NCI-H146 treated with DMSO at 0.1 percent for 48 hours (cell line): ENCODE data around the gene AGXT2.

Experiments
- DNase-seq: peaks from one replicate; lab custom pipeline; 2025; ENCODE audit not compliant: unreplicated experiment; lab: John Stamatoyannopoulos, UW

Gene AGXT2, protein sequence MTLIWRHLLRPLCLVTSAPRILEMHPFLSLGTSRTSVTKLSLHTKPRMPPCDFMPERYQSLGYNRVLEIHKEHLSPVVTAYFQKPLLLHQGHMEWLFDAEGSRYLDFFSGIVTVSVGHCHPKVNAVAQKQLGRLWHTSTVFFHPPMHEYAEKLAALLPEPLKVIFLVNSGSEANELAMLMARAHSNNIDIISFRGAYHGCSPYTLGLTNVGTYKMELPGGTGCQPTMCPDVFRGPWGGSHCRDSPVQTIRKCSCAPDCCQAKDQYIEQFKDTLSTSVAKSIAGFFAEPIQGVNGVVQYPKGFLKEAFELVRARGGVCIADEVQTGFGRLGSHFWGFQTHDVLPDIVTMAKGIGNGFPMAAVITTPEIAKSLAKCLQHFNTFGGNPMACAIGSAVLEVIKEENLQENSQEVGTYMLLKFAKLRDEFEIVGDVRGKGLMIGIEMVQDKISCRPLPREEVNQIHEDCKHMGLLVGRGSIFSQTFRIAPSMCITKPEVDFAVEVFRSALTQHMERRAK

DNA sequence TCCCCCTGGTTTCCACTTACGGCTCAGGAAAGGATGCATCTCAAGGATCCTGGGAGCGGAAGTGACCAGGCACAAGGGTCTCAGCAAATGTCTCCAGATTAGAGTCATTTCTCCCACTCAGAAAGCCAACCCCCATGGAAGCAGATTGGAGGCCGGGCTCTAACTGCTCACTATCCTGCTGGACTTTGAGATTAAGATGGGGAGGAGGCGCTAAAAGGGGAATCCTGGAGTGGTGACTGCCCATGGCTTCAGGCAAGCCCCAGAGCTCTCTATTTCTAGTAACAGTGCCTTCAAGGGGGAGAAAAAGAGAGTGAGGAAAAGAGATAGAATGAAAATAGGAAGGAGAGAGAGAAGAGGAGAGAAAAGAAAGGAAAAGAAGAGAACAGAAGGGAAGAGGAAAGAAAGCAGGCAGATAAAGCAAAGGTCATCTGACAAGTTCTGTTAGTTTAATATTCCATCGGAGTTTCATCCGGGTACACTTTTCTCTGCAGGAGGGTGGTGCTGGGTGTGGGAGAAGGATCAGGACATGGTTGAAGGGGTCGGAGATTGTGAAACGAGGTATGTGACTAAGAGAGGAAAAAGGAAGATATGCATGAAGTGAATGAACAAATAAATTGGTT lies at the start of gene AGXT2:
AGXT2 (minus strand) TSS at position 165 of the 620 bp plus-strand sequence; CDS start at position 108, 57 bp downstream.
- no peak for DNase-seq

DNA sequence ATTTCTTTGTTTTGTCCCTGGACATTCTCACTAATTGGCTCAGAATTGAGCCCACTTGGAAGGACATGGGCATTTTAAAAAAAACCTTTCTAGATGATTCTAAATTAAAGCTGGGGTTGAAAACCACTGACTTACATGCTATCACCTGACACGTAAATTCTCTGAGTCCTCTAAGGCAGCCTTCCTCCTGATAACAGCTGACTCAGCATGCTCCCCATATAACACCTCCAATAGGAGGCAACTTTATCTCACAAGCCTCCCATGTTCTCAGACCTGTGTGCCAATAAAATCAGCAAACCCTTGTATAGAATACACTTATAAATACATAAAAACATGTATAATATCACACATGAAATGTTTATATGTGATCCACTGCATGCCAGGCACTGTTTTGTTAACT lies 49.2 kb upstream of the AGXT2 start:
- DNase-seq: no peak

DNA sequence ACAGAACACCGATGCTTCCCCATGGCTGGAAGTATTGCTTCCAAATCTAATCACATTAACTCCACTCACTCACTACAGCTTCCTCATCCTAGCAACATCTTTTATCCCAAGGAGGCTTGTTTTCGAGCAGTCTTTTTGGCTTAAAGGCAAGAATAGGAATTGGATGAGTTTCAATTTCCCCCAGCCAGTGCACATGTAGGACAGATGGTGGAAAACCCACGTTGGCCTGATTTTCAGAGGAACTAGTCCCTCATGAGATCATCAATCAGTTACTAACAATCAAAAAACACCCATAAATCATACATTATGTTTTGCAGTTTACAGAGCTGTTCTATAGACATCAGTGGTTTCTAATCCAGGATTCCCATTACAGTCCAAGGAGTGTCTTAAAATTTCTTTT lies 48.5 kb upstream of the AGXT2 start:
- DNase-seq: no peak

DNA sequence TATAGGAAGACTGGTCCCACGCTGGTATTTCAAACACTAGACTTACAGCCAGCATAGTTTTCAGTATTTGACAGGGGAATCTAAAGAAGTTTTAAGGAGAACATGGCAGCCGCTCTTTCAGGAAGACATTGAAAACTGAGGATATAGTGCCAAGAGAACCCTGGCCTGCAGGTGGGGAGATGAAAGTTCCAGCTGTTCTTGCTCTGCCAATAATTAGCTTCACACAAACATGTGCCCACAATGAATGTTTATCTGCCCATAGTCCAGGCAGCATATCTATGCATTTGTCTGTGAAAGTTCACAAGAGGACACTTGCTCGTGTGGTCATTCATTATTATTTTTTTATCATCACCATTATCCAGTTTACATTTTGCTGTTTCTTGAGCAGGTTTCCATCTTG lies 47.6 kb upstream of the AGXT2 start:
- no peak for DNase-seq

DNA sequence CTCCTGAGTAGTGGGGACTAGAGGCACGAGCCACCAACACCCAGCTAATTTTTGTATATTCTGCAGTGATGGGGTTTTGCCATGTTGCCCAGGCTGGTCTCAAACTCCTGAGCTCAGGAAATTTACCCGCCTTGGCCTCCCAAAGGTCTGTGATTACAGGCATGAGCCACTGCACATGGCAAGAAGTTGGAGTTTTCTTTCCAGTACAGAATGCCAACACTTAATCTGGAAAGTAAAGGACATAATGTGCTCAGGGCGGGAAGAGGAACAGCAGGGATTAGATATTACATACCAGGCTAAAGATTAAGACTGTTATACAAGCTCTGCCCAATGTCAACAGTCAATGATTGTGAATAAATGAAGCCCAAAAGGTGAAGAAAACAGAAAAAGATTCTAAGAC lies 47.2 kb upstream of the AGXT2 start:
- DNase-seq: no peak

DNA sequence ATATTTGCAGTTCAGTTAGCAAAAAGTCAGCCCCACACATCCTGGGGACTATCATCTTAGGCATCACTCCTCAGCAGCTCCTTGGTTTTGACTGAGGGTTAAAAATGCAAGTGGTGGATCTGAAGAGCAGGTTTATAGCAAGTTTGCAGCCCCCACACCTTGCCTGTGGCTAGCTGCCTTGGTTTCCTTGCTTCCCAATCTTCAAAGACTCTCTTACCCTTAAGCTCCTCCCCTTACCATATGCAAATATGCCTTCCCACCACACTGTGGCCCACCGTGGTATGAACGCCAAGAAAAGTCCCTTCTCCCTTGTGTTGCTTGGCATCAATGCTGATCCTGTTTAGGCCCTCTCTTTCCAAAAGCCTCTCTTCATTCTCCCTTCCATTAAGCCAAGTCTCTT lies 45.0 kb upstream of the AGXT2 start:
- no peak for DNase-seq

DNA sequence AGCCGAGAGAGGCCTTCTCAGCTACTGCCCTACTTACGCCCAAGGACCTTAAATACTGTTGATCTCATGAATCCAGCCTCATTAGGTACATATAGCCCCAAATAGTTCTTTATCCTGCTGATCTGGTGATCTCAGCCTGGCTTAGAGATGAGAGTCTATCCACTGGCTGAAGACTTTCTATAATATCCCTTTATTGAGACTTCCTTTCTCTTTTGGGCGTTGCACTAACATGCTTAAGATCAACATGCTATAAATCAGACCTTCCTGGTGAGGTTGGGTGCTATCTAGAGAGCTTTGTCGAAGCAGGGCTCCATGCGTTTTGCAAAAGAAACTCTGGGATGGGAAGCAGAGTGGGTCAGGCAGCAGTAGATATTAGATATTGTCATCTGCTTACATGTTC lies 44.0 kb upstream of the AGXT2 start:
- no peak for DNase-seq

DNA sequence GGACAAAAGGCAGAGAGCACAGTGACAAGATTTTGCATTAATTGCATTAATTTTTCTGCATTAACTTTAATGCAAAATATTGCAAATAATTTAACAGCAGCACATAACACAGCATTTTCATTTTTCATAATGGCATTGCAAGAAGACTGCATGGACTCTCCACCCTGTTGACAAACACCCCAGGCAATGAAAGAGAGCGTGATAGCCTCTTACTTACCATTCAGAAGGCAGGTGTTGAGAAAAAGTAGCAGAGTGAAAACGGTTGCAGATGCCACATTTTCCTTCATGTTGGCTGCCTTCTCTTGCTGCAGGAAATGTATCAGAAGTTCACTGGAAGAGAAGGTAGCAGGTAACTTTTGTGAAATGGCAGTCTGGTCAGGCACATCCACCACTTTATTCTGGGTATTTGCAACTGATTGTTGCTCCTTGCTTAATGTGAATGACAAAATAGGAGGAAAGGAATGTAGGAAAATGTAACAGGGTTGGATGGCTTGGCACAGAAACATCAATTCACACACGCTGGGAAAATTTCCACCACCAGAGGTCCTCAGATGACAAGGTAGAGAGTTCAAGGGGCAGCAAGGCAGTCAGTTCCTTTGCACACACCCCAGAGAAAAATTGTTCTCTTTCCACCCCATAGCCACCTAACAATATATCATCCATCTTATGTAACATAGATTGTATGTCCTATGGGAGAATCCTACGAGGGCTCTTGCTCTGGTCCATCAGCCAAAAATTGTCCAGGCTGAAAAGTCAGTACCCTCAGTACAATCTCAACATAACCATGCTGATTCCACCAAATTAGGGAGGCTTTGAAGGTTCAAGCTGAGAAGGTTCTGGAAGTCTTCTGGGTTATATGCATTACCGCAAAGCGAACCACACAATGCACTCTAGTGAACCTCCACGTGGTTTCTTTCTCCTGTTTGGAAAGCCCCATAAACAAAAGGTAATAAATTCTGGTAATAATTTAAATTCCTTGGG lies 41.9 kb upstream of the AGXT2 start:
- DNase-seq: no peak

DNA sequence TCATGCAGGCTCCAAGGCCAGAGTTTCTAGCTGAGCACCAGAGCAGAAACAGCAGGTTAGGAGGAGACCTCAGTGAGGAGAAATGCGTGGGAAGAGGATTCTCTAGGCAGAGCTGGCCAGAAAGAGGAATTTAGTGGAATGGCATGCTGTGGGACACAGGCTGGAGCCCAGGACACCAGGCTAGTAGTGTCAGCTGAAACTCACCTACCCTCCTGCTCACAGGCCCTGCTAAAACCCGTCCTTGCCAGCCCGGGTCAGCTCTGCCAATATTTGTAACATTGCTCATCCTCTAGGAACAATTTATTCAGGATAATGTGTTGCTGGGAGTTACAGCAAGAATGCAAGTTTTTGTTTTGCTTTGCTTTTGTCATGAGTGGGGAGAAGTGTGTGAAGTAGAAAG lies 40.2 kb upstream of the AGXT2 start:
- DNase-seq: no peak

DNA sequence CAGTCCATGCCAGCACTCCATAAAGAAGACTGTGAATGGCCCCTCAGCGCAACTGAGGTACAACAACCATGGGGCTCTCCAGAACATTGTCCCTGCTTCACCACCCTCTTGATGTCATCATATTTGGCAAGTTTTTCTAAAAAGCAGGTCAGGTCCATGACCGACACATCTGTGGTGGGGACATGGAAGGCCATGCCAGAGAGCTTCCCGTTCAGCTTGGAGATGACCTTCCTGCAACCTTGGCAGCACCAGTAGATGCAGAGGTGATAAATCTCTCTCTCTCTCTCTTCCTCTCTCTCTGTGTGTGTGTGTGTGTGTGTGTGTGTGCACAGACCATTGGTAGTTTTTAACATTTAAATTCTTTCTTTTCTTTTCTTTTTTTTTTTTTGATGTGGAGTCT lies 35.4 kb upstream of the AGXT2 start:
- DNase-seq: no peak

DNA sequence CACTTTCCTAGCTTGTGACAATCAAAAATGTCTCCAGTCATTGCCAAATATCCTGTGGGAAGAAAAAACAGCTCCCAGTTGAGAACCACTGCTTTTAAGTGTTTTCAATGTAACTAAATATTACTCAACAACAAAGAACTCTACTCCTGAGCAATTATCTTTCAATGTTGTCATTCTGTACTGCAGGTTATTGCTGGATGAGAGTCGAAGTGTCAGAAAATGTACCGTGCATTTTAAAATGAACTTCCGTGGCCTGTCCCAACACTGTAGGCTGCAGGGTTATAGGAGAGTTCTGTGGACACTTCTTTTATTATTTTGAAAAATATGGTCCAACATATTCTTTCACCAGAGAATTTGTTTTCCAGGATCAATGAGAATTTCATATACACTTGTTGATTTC lies 34.8 kb upstream of the AGXT2 start:
- DNase-seq: no peak

DNA sequence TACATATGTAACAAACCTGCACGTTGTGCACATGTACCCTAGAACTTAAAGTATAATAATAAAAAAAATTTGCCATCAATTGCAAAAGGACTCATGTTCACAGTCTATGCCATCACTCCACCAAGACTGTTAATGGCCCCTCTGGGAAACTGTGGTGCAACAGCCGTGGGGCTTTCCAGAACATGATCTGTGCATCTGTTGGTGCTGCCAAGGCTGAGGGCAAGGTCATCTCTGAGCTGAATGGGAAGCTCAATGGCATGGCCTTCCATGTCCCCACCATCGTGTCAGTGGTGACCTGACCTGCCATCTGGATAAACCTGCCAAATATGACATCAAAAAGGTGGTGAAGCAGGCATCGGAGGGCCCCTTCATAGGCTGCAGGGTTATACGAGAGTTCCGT lies 33.4 kb upstream of the AGXT2 start:
- no peak for DNase-seq

DNA sequence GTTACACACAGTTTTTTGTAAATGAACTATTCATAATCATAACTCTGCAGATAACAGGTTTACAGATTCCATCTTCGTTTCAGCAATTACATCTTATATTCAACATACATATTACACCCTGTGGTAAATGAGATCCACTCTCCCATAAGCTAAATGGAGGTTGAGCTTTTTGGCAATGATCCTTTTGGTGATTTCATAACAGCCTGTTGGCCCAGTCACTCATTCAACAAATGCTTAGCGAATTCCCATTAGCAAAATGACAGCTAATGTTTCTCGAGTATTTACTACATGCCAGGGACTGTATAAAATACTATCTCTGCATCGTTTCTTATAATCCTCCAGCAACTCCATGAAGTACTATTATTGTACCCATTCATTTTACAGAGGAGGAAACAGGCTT lies 25.4 kb upstream of the AGXT2 start:
- no peak for DNase-seq

DNA sequence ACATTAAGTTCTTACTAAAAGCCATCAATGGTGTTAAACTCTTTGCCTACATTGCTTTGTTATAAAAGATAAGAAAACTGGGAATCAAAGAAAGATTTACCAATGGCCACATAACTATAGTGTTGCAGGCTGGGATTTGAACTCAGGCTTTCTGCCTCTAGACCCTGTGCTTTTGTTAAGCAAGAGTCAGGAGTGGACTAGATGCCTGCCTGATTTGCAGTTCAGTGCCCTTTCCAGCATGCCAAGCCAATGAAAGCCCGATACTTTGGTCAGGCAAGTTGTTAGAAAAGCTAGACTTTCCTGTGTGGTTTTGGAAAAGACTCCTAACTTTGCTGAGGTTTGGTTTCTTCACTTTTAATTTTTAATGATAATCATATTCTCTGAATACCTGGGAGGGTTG lies 21.4 kb upstream of the AGXT2 start:
- no peak for DNase-seq

DNA sequence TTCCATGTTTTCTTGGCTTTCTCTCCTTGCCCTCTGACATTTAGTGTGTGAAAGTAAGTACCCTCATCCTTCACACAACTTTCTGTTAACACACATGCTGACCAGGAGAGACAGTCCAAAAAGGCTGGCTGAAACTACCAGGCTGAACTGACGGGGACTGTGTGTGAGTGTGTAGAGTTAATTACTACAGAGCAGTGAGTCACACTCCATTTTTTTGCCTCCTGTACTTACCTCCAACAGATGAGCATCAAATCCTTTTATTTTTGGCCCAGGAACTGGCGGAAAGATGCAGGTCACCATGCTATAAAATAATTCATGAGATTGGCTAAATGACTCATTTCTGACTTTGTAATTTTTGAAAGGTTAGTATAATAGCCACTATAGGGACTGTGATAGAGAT lies 20.2 kb upstream of the AGXT2 start:
- no peak for DNase-seq

DNA sequence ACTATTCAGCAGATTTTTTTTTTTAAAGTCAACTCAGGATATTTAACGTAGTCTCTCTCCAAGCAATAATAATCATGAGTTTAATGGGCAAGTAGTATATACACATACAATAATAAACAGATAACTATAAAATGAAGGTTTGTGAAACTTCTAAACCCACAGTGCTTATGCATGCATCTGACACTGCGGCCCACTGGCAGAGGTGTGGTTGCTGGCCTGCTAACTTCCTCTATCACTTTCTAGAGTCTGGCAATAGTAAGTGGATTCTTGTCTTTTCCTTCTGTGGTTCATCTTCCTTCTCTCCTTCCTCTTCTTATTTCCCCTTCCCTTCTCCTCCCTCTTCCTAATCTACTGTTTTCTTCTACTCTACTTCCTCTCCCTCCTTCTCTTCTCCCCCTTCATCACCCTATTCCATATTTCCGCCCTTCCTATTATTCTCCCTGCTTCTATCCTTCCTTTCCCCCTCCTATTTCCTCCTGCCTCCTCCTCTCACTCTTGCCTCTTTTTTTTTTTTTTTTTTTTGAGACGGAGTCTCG lies 18.6 kb upstream of the AGXT2 start:
- no peak for DNase-seq

DNA sequence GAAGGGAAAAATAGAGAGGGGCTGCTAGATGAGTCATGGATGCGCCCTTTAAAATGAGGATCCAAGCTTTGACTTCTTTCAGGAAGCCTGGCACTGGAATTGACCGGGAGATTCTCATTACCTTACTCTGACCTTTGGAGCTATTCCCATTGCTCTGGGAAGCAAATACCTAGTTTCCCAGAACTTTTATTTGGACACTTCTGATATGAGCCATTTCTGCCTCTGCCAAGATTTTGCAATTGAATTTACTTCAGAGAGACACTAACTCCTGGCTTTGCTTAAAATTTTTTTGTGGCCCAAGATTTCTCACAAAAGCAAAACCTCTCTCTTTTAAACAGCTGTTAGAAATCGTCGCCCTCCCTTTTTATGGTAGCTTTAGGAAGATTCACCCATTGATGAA lies 15.7 kb upstream of the AGXT2 start:
- DNase-seq: no peak

DNA sequence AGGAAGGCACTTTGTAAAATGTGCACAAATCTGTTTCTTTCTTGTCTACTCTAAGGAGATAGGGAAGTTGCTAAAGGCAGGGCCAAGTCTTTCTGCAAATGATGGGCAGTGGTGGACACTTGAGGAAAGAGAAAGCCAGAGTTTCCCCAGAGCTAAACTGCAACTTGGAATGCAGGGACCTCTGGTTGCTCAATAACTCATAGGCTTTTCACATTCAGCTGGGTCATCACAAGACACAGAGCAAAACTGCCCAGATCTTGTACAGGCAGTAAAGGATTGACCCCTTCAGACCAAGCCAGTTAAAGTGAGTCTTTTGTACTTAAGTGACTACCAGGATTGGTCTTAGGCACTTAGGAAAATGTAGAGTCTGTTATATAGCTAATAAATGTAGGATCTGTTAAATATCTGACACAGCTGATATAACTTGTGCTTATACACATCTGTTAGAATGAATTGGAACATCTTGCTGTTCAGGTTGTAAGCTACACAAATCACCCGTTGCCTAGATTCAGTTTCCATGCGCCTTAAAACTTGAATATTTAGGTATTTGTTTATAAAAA lies 13.5 kb upstream of the AGXT2 start:
- no peak for DNase-seq

DNA sequence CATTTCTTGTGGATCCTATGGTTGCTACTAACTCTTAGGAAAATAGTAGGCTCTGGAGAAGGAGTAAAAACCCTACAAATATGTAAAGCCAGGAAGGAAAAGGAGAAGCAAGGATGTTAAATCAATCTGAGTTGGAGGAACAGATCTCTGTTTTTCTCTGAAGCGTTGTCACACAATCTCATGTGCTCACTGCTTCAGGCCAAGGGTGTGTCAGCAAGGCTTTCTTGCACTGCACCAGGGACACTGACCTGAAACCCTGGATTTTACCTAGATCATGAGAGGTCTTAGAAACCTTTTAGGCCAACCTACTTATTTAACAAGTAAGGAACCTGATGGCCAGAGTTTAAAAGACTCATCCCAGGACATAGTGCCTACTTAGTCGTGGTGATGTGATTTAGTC lies 12.5 kb upstream of the AGXT2 start:
- no peak for DNase-seq

DNA sequence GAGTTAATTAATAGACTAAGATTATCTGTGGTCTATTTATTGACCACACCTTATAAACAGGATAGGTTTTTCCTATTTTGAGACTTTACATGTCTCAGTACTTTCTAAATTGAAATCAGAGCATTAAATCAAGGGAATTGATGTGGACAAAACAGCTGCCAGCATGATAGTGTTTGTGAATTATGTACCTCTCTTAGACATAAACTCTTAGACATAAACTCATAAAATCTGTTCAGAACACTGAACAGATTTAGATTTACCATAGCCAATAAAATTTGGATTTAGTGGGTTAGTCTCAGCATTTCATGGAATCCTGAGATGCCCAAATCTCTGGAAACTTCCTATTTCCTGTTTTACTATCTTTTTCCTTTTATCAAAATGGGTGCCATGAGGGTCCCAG lies 11.5 kb upstream of the AGXT2 start:
- DNase-seq: no peak

DNA sequence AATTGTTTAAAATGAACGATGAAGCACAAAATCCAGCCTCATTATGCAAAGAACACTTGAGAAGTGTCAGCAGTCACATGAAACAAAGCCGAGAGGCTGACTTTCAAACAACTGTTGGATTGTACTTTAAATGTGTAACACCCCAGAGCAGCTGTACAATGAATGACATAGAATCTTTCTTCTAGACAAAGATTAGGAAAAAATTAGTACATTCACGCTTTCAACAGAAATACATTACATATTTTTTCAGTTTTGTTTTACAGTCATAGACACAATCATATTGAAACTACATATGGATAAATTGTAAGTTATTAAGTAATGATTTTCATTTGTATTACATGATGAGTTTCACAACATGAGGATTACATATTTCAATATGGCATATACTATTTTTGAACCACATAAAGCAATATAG lies 10.6 kb upstream of the AGXT2 start:
- no peak for DNase-seq
